ENCODE data around the gene NRXN3. TPM values are rescaled to one million over a fixed set of nuclear protein-coding genes. Genes with fewer than 3 reads are reported as not detected.

The NRXN3 gene
- total RNA-seq, 1 donor: 2.5 TPM

GRCh38 chr14:78310272-78310671 is 140.1 kb downstream of the NRXN3 start:
- TF ChIP-seq, protein P1, sequence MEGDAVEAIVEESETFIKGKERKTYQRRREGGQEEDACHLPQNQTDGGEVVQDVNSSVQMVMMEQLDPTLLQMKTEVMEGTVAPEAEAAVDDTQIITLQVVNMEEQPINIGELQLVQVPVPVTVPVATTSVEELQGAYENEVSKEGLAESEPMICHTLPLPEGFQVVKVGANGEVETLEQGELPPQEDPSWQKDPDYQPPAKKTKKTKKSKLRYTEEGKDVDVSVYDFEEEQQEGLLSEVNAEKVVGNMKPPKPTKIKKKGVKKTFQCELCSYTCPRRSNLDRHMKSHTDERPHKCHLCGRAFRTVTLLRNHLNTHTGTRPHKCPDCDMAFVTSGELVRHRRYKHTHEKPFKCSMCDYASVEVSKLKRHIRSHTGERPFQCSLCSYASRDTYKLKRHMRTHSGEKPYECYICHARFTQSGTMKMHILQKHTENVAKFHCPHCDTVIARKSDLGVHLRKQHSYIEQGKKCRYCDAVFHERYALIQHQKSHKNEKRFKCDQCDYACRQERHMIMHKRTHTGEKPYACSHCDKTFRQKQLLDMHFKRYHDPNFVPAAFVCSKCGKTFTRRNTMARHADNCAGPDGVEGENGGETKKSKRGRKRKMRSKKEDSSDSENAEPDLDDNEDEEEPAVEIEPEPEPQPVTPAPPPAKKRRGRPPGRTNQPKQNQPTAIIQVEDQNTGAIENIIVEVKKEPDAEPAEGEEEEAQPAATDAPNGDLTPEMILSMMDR (IDR thresholded peaks at IDR 0.05; ENCODE audit: extremely low read depth, low read depth, low read length): no peak
- Histone ChIP-seq H3K4me1 (ENCODE audit: insufficient read depth, low read length) (no peaks in the 10 kb centered on the region), H3K27ac (ENCODE audit: low read depth, low read length) (no peak overlapping the region), H3K36me3 (ENCODE audit: insufficient read depth, low read length) (no peaks in the 10 kb centered on the region), H3K4me2 (ENCODE audit: insufficient read depth, low read length) (no peak overlapping the region), H3K79me2 (ENCODE audit: insufficient read depth, low read length) (no peaks in the 10 kb centered on the region), H4K20me1 (ENCODE audit: insufficient read depth, low read length) (no peaks in the 10 kb centered on the region), H2AFZ (ENCODE audit: low read length) (no peak overlapping the region), H3K4me3 (ENCODE audit: insufficient read depth, low read length) (no peak overlapping the region), H3K9me3 (ENCODE audit: low read depth, low read length) (peaks cover 2% of the 10 kb centered on the region), H3K27me3 (ENCODE audit: insufficient read depth, low read length) (no peaks in the 10 kb centered on the region)
- DNase-seq (ENCODE audit: insufficient read length, low spot score, missing footprints): no peak

- DNase-seq (ENCODE audit: insufficient read length, low spot score, missing footprints): no peak
- Histone ChIP-seq H3K4me2 (ENCODE audit: insufficient read depth, low read length) (no peak overlapping the region), H3K36me3 (ENCODE audit: insufficient read depth, low read length) (no peaks in the 10 kb centered on the region), H3K27me3 (ENCODE audit: insufficient read depth, low read length) (no peaks in the 10 kb centered on the region), H2AFZ (ENCODE audit: low read length) (no peak overlapping the region), H3K79me2 (ENCODE audit: insufficient read depth, low read length) (no peaks in the 10 kb centered on the region), H3K27ac (ENCODE audit: low read depth, low read length) (no peak overlapping the region), H3K4me1 (ENCODE audit: insufficient read depth, low read length) (no peaks in the 10 kb centered on the region), H3K9me3 (ENCODE audit: low read depth, low read length) (peaks cover 2% of the 10 kb centered on the region), H3K4me3 (ENCODE audit: insufficient read depth, low read length) (no peak overlapping the region), H4K20me1 (ENCODE audit: insufficient read depth, low read length) (no peaks in the 10 kb centered on the region)
- TF ChIP-seq, protein P1 (IDR thresholded peaks at IDR 0.05; ENCODE audit: extremely low read depth, low read depth, low read length): no peak
These were observed 143.3 kb downstream of the NRXN3 start for GRCh38 chr14:78313499-78313898.

DNA sequence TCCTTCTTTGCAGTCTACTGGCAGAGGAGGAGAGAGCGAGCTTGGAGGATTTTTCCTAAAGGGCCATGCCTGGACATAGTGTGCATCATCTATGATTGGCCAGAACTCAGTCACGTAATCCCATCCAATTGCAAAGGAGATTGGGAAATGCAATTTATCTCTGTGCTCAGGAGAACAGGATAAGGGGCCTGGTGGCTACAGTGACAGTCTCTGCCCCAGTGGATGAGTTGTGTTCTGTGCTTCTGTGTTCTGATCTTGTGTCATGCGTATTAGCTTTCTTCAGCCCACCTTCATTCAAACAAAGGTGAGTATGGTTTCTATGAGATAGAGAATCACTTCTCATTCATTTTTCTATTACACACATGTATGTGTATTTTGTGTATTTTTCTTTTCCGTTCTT is 144.3 kb downstream of the NRXN3 start:
- H4K20me1 ChIP-seq (ENCODE audit: insufficient read depth, low read length): no peaks in the 10 kb centered on the region

GRCh38 chr14:78316052-78316451 is 145.9 kb downstream of the NRXN3 start:
- DNase-seq (ENCODE audit: insufficient read length, low spot score, missing footprints): no peak
- no peaks in the 10 kb centered on the region for H3K4me1 ChIP-seq (ENCODE audit: insufficient read depth, low read length)
- no peak overlapping the region for H3K4me2 ChIP-seq (ENCODE audit: insufficient read depth, low read length)
- no peaks in the 10 kb centered on the region for H3K36me3 ChIP-seq (ENCODE audit: insufficient read depth, low read length)
- no peaks in the 10 kb centered on the region for H4K20me1 ChIP-seq (ENCODE audit: insufficient read depth, low read length)
- H2AFZ ChIP-seq (ENCODE audit: low read length): no peak overlapping the region
- H3K27me3 ChIP-seq (ENCODE audit: insufficient read depth, low read length): no peaks in the 10 kb centered on the region
- H3K9me3 ChIP-seq (ENCODE audit: low read depth, low read length): peaks cover 2% of the 10 kb centered on the region
- TF ChIP-seq, protein P1 (IDR thresholded peaks at IDR 0.05; ENCODE audit: extremely low read depth, low read depth, low read length): no peak
- no peaks in the 10 kb centered on the region for H3K79me2 ChIP-seq (ENCODE audit: insufficient read depth, low read length)
- H3K4me3 ChIP-seq (ENCODE audit: insufficient read depth, low read length): no peak overlapping the region
- H3K27ac ChIP-seq (ENCODE audit: low read depth, low read length): no peak overlapping the region

More for the DNA sequence above, 144.3 kb downstream of the NRXN3 start:
- no peak overlapping the region for H3K4me3 ChIP-seq (ENCODE audit: insufficient read depth, low read length)
- no peaks in the 10 kb centered on the region for H3K36me3 ChIP-seq (ENCODE audit: insufficient read depth, low read length)
- no peaks in the 10 kb centered on the region for H3K79me2 ChIP-seq (ENCODE audit: insufficient read depth, low read length)
- H3K4me2 ChIP-seq (ENCODE audit: insufficient read depth, low read length): no peak overlapping the region
- no peaks in the 10 kb centered on the region for H3K27me3 ChIP-seq (ENCODE audit: insufficient read depth, low read length)
- TF ChIP-seq, protein P1 (IDR thresholded peaks at IDR 0.05; ENCODE audit: extremely low read depth, low read depth, low read length): no peak
- H2AFZ ChIP-seq (ENCODE audit: low read length): no peak overlapping the region
- no peak overlapping the region for H3K27ac ChIP-seq (ENCODE audit: low read depth, low read length)
- H3K9me3 ChIP-seq (ENCODE audit: low read depth, low read length): peaks cover 2% of the 10 kb centered on the region
- no peak for DNase-seq (ENCODE audit: insufficient read length, low spot score, missing footprints)
- no peaks in the 10 kb centered on the region for H3K4me1 ChIP-seq (ENCODE audit: insufficient read depth, low read length)

Data from osteoblast (primary cell).